ENCODE results near the gene RUFY1. TPM values are rescaled to one million over a fixed set of nuclear protein-coding genes. Genes with fewer than 3 reads are reported as not detected.

RUFY1 gene
- total and polyA plus RNA-seq, 9 of the 15 experiments (the other 6 are each of a cell fraction or from before 2014, with no cell fraction given): 5.0 to 41.7 (median 29.6) TPM

DNA sequence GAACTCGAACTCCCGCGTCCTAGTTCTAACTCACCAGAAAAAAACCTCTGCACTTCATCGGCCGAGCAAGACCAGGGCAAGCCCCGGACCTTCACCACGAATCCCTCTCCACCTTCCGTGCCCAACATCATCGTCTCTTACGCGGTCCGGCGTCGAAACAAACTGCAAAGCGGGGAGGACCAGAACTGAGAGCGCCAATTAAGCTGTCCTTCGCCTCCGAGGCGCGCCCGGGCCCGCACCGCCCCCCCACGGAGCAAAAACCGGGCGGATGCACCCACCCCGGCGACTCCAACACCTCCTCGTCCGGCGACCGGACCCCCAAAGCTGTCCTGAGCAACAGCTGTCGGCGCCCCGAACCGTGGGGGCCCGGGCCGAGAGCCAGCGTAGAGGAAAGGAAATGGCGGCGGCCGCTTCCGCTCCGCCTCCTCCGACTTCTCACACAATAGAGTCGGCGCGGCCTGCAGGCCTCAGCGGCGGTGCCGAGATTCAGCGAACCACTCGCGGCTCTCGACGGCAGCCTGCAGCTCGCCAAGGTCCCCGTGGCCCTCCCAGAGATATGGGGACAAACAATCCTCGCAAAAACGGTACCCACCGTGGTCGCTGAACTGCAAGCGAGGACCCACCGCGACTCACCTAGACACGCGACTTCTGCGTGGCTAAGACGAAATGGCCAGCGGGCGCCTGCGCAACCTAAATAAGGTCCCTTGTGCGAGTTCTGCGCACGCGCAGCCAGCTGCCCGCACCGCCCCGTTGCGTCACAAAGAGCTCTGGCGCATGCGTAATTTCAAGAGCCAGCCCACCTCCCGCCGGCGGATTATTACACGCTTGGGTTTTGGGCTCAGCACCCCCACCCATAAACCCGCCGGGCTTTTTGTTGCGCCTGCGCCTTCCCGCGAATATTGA is 72.9 kb downstream of the RUFY1 start, which contains the start of gene HNRNPH1 (continued):
- TF ChIP-seq, protein P1, sequence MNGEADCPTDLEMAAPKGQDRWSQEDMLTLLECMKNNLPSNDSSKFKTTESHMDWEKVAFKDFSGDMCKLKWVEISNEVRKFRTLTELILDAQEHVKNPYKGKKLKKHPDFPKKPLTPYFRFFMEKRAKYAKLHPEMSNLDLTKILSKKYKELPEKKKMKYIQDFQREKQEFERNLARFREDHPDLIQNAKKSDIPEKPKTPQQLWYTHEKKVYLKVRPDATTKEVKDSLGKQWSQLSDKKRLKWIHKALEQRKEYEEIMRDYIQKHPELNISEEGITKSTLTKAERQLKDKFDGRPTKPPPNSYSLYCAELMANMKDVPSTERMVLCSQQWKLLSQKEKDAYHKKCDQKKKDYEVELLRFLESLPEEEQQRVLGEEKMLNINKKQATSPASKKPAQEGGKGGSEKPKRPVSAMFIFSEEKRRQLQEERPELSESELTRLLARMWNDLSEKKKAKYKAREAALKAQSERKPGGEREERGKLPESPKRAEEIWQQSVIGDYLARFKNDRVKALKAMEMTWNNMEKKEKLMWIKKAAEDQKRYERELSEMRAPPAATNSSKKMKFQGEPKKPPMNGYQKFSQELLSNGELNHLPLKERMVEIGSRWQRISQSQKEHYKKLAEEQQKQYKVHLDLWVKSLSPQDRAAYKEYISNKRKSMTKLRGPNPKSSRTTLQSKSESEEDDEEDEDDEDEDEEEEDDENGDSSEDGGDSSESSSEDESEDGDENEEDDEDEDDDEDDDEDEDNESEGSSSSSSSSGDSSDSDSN (IDR thresholded peaks at IDR 0.05; ENCODE audit: borderline replicate concordance in 1 of 2, low read depth in 2 of 2, low read length in 2 of 2): no peak
- TF ChIP-seq MECOM (CRISPR knock-in tag; IDR thresholded peaks at IDR 0.05) (no peak), TCF7 (IDR thresholded peaks at IDR 0.05; ENCODE audit: borderline replicate concordance) (no peak), ZNF668 (CRISPR knock-in tag; IDR thresholded peaks at IDR 0.05) (no peak), ELF1 (tag; IDR thresholded peaks at IDR 0.05) (no peak), KLF16 (IDR thresholded peaks at IDR 0.05) (no peak), NCOA1 (IDR thresholded peaks at IDR 0.05; ENCODE audit: low read depth) (peak; percentile 18; the same call in 1 of the 2 replicates), ZNF830 (CRISPR knock-in tag; IDR thresholded peaks at IDR 0.05) (peak; percentile 91), FOXJ3 (CRISPR knock-in tag; IDR thresholded peaks at IDR 0.05) (no peak), U2AF1 (optimal IDR thresholded peaks at IDR 0.05; ENCODE audit: low read depth, low read length) (peak; percentile 89), DDX20 (tag; IDR thresholded peaks at IDR 0.05; ENCODE audit: low read depth) (no peak), ZNF212 (CRISPR knock-in tag; IDR thresholded peaks at IDR 0.05) (no peak), FOXM1 (IDR thresholded peaks at IDR 0.05; ENCODE audit: low read depth) (peak; percentile 54; the same call in 1 of the 2 replicates), FOXM1 (CRISPR knock-in tag; IDR thresholded peaks at IDR 0.05; ENCODE audit: low read depth) (no peak; the same call in 1 of the 2 replicates), NFYB (IDR thresholded peaks at IDR 0.05; ENCODE audit: extremely low read depth, insufficient read length) (no peak), SMARCC2 (IDR thresholded peaks at IDR 0.05; ENCODE audit: low read depth) (no peak), NUFIP1 (IDR thresholded peaks at IDR 0.05; ENCODE audit: partially characterized antibody) (no peak)
- TF ChIP-seq, protein P2, sequence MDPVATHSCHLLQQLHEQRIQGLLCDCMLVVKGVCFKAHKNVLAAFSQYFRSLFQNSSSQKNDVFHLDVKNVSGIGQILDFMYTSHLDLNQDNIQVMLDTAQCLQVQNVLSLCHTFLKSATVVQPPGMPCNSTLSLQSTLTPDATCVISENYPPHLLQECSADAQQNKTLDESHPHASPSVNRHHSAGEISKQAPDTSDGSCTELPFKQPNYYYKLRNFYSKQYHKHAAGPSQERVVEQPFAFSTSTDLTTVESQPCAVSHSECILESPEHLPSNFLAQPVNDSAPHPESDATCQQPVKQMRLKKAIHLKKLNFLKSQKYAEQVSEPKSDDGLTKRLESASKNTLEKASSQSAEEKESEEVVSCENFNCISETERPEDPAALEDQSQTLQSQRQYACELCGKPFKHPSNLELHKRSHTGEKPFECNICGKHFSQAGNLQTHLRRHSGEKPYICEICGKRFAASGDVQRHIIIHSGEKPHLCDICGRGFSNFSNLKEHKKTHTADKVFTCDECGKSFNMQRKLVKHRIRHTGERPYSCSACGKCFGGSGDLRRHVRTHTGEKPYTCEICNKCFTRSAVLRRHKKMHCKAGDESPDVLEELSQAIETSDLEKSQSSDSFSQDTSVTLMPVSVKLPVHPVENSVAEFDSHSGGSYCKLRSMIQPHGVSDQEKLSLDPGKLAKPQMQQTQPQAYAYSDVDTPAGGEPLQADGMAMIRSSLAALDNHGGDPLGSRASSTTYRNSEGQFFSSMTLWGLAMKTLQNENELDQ (CRISPR knock-in tag; IDR thresholded peaks at IDR 0.05; ENCODE audit: borderline replicate concordance): peak; percentile 90
- TF ChIP-seq, protein P3, sequence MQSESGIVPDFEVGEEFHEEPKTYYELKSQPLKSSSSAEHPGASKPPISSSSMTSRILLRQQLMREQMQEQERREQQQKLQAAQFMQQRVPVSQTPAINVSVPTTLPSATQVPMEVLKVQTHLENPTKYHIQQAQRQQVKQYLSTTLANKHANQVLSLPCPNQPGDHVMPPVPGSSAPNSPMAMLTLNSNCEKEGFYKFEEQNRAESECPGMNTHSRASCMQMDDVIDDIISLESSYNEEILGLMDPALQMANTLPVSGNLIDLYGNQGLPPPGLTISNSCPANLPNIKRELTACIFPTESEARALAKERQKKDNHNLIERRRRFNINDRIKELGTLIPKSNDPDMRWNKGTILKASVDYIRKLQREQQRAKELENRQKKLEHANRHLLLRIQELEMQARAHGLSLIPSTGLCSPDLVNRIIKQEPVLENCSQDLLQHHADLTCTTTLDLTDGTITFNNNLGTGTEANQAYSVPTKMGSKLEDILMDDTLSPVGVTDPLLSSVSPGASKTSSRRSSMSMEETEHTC (IDR thresholded peaks at IDR 0.05): no peak
- TF ChIP-seq, protein P4, sequence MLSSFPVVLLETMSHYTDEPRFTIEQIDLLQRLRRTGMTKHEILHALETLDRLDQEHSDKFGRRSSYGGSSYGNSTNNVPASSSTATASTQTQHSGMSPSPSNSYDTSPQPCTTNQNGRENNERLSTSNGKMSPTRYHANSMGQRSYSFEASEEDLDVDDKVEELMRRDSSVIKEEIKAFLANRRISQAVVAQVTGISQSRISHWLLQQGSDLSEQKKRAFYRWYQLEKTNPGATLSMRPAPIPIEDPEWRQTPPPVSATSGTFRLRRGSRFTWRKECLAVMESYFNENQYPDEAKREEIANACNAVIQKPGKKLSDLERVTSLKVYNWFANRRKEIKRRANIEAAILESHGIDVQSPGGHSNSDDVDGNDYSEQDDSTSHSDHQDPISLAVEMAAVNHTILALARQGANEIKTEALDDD (IDR thresholded peaks at IDR 0.05): no peak
- TF ChIP-seq, protein P5, sequence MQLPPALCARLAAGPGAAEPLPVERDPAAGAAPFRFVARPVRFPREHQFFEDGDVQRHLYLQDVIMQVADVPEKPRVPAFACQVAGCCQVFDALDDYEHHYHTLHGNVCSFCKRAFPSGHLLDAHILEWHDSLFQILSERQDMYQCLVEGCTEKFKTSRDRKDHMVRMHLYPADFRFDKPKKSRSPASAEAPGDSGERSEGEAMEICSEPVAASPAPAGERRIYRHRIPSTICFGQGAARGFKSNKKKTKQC (CRISPR knock-in tag; IDR thresholded peaks at IDR 0.05): peak; percentile 87
